Kidney capillary endothelial cell (primary cell): ENCODE results near the gene CRADD.
"Not testable (repeated sequence)": the region's sequence is repeated elsewhere in the genome, so short reads cannot be mapped to it uniquely, and the experiment has no call there.

Source experiments
- DNase-seq: peaks from one replicate; pipeline ENCODE4 v3.0.0-alpha.2; 2018; ENCODE audit warnings: low spot score

Gene CRADD

GRCh38 chr12:93677195-93678064 is at the start of gene CRADD:
CRADD (plus strand) TSS chr12:93677375.
- DNase-seq = peak; percentile 95

GRCh38 chr12:93632383-93632782 is 44.8 kb upstream of the CRADD start:
- DNase-seq = no peak

GRCh38 chr12:93634416-93634815 is 42.8 kb upstream of the CRADD start:
- no peak for DNase-seq

GRCh38 chr12:93636708-93637107 is 40.5 kb upstream of the CRADD start:
- no peak for DNase-seq

- DNase-seq = no peak
Observed at GRCh38 chr12:93638095-93638494, 39.1 kb upstream of the CRADD start.

- DNase-seq = no peak
Observed at GRCh38 chr12:93638954-93639353, 38.2 kb upstream of the CRADD start.

GRCh38 chr12:93639406-93639805 is 37.8 kb upstream of the CRADD start:
- DNase-seq = no peak

- DNase-seq = not testable (repeated sequence)
Observed at GRCh38 chr12:93641380-93641779, 35.8 kb upstream of the CRADD start.

- no peak for DNase-seq
Observed at GRCh38 chr12:93642751-93643150, 34.4 kb upstream of the CRADD start.

- DNase-seq = no peak
Observed at GRCh38 chr12:93645702-93646101, 31.5 kb upstream of the CRADD start.

GRCh38 chr12:93650626-93651025 is 26.5 kb upstream of the CRADD start:
- DNase-seq = no peak

- no peak for DNase-seq
Observed at GRCh38 chr12:93653079-93653478, 24.1 kb upstream of the CRADD start.

GRCh38 chr12:93653712-93654111 is 23.5 kb upstream of the CRADD start:
- no peak for DNase-seq

GRCh38 chr12:93654421-93654820 is 22.8 kb upstream of the CRADD start:
- no peak for DNase-seq

- DNase-seq = no peak
Observed at GRCh38 chr12:93657071-93657470, 20.1 kb upstream of the CRADD start.

GRCh38 chr12:93661021-93661420 is 16.2 kb upstream of the CRADD start:
- no peak for DNase-seq

GRCh38 chr12:93663006-93663728 is 14.0 kb upstream of the CRADD start:
- no peak for DNase-seq

GRCh38 chr12:93663729-93664084 is 13.5 kb upstream of the CRADD start:
- DNase-seq = no peak

- no peak for DNase-seq
Observed at GRCh38 chr12:93664573-93665138, 12.5 kb upstream of the CRADD start.

GRCh38 chr12:93667672-93668071 is 9.5 kb upstream of the CRADD start:
- no peak for DNase-seq

GRCh38 chr12:93668919-93669418 is 8.2 kb upstream of the CRADD start:
- no peak for DNase-seq

GRCh38 chr12:93669452-93669851 is 7.7 kb upstream of the CRADD start:
- DNase-seq = no peak

- no peak for DNase-seq
Observed at GRCh38 chr12:93670104-93670503, 7.1 kb upstream of the CRADD start.
